HEK293 (cell line): Measurements from ENCODE around the gene SIRT4.

Source experiments
- CTCF ChIA-PET: fragments of 350-600 bp; formaldehyde crosslinking; extraction: SDS; loops from one replicate; lab custom pipeline; 2021; ENCODE audit warnings: antibody characterized with exemption; lab: Yijun Ruan, JAX
- POLR2A ChIA-PET: fragments of 300-600 bp; formaldehyde crosslinking; extraction: SDS; loops from one replicate; lab custom pipeline; 2020; ENCODE audit warnings: antibody characterized with exemption, inconsistent platforms; lab: Yijun Ruan, JAX
- H3K27ac ChIP-seq: fragments of 200-500 bp; sonication (Bioruptor generic); 2 replicates; pipeline ENCODE4 v1.5.1; 2014; ENCODE audit warnings: low read depth, low read length, control low read depth, inconsistent platforms; ENCODE audit errors: extremely low read depth
- H3K36me3 ChIP-seq, 2 experiments: fragments of 200-500 bp in 1 of 2; sonication (Bioruptor generic) in 1 of 2; 1 replicate in 1 of 2; 2 replicates in 1 of 2; pipeline ENCODE4 v1.5.1; 2014 to 2017; ENCODE audit warnings: inconsistent platforms in 2 of 2, low read length in 2 of 2; ENCODE audit not compliant: control insufficient read depth in 2 of 2, insufficient read depth in 1 of 2
- H3K4me1 ChIP-seq: fragments of 200-500 bp; sonication (Bioruptor generic); 2 replicates; pipeline ENCODE4 v1.5.1; 2014; ENCODE audit warnings: mild to moderate bottlenecking, low read length, inconsistent platforms; ENCODE audit not compliant: control insufficient read depth, insufficient read depth
- H3K4me3 ChIP-seq: 2 replicates; pipeline ENCODE4 v1.5.1; 2011; ENCODE audit warnings: low read depth, mild to moderate bottlenecking, control low read depth, low read length, moderate library complexity
- H3K9me3 ChIP-seq: fragments of 200-500 bp; sonication (Bioruptor generic); 2 replicates; pipeline ENCODE4 v1.5.1; 2014; ENCODE audit warnings: low read depth, low read length, inconsistent platforms; ENCODE audit not compliant: control insufficient read depth, insufficient read depth
- BCL11B ChIP-seq: fragments of 450-650 bp; formaldehyde crosslinking; IDR thresholded peaks from 2 replicates; pipeline ENCODE4 v1.5.1; 2016; ENCODE audit warnings: low read depth, missing biosample characterization, missing genetic modification characterization
- BCL6B ChIP-seq: fragments of 450-650 bp; formaldehyde crosslinking; IDR thresholded peaks from 2 replicates; pipeline ENCODE4 v1.5.1; 2017; ENCODE audit warnings: missing biosample characterization, missing genetic modification characterization
- EGR2 ChIP-seq: fragments of 450-650 bp; formaldehyde crosslinking; IDR thresholded peaks from 2 replicates; pipeline ENCODE4 v1.5.1; 2016; ENCODE audit warnings: low read depth, missing biosample characterization, missing genetic modification characterization
- GLIS1 ChIP-seq: fragments of 450-650 bp; formaldehyde crosslinking; IDR thresholded peaks from 2 replicates; pipeline ENCODE4 v1.5.1; 2016; ENCODE audit warnings: missing biosample characterization, missing genetic modification characterization
- HOXA7 ChIP-seq: sonication (generic); formaldehyde crosslinking; IDR thresholded peaks from 2 replicates; pipeline ENCODE4 v1.8.1; 2022; ENCODE audit warnings: missing genetic modification reagents, borderline replicate concordance
- HOXD13 ChIP-seq: sonication (generic); formaldehyde crosslinking; IDR thresholded peaks from 2 replicates; pipeline ENCODE4 v1.8.0; 2022; ENCODE audit warnings: missing genetic modification reagents, borderline replicate concordance
- KLF9 ChIP-seq: fragments of 450-650 bp; formaldehyde crosslinking; IDR thresholded peaks from 2 replicates; pipeline ENCODE4 v1.5.1; 2016; ENCODE audit warnings: missing biosample characterization, missing genetic modification characterization, low read depth
- ZBTB48 ChIP-seq: fragments of 450-650 bp; formaldehyde crosslinking; IDR thresholded peaks from 2 replicates; pipeline ENCODE4 v1.5.1; 2016; ENCODE audit warnings: missing biosample characterization, missing genetic modification characterization
- ZNF10 ChIP-seq: fragments of 450-650 bp; formaldehyde crosslinking; IDR thresholded peaks from 2 replicates; pipeline ENCODE4 v1.5.1; 2017; ENCODE audit warnings: missing biosample characterization, missing genetic modification characterization
- ZNF114 ChIP-seq: fragments of 450-650 bp; formaldehyde crosslinking; IDR thresholded peaks from 2 replicates; pipeline ENCODE4 v1.5.0; 2017; ENCODE audit warnings: missing biosample characterization, missing genetic modification characterization
- ZNF121 ChIP-seq: fragments of 450-650 bp; formaldehyde crosslinking; IDR thresholded peaks from 2 replicates; pipeline ENCODE4 v1.5.1; 2016; ENCODE audit warnings: missing biosample characterization, missing genetic modification characterization
- ZNF184 ChIP-seq: fragments of 450-650 bp; IDR thresholded peaks from 2 replicates; pipeline ENCODE4 v1.5.1; 2018; ENCODE audit warnings: missing biosample characterization, mild to moderate bottlenecking, missing genetic modification characterization
- ZNF23 ChIP-seq: fragments of 450-650 bp; formaldehyde crosslinking; IDR thresholded peaks from 2 replicates; pipeline ENCODE4 v1.5.1; 2016; ENCODE audit warnings: missing biosample characterization, missing genetic modification characterization, borderline replicate concordance
- ZNF513 ChIP-seq: fragments of 450-650 bp; IDR thresholded peaks from 2 replicates; pipeline ENCODE4 v1.5.1; 2018; ENCODE audit warnings: missing biosample characterization, missing genetic modification characterization
- ZNF549 ChIP-seq: fragments of 450-650 bp; IDR thresholded peaks from 2 replicates; pipeline ENCODE4 v1.5.1; 2018; ENCODE audit warnings: missing biosample characterization, missing genetic modification characterization, mild to moderate bottlenecking, inconsistent platforms, moderate library complexity
- ZNF701 ChIP-seq: fragments of 450-650 bp; formaldehyde crosslinking; IDR thresholded peaks from 2 replicates; pipeline ENCODE4 v1.5.1; 2016; ENCODE audit warnings: missing biosample characterization, missing genetic modification characterization
- ZSCAN16 ChIP-seq: fragments of 450-650 bp; formaldehyde crosslinking; IDR thresholded peaks from 2 replicates; pipeline ENCODE4 v1.5.1; 2016; ENCODE audit warnings: missing biosample characterization, missing genetic modification characterization
- TF ChIP-seq, protein P1 (sequence below): fragments of 450-650 bp; formaldehyde crosslinking; IDR thresholded peaks from 2 replicates; pipeline ENCODE4 v1.5.1; 2017; ENCODE audit warnings: missing biosample characterization, missing genetic modification characterization
- TF ChIP-seq, protein P2 (sequence below): fragments of 450-650 bp; formaldehyde crosslinking; IDR thresholded peaks from 2 replicates; pipeline ENCODE4 v1.5.1; 2016; ENCODE audit warnings: missing biosample characterization, missing genetic modification characterization, borderline replicate concordance
- TF ChIP-seq, protein P3 (sequence below): fragments of 450-650 bp; formaldehyde crosslinking; IDR thresholded peaks from 2 replicates; pipeline ENCODE4 v1.5.1; 2016; ENCODE audit warnings: missing biosample characterization, missing genetic modification characterization

Gene SIRT4

GRCh38 chr12:120314220-120314619 lies 12.1 kb downstream of the SIRT4 start:
- Histone ChIP-seq H3K9me3 (no peaks in the 10 kb centered on the region), H3K4me3 (no peak overlapping the region), H3K36me3 (no peaks in the 10 kb centered on the region), H3K27ac (no peak overlapping the region), H3K4me1 (0 out of 2 replicates have a peak, but pooled peaks cover 4% of the 10 kb centered on the region)
- no peak for TF ChIP-seq GLIS1 (tag by site-specific recombination)
- TF ChIP-seq ZBTB48, result no peak
- TF ChIP-seq BCL6B, result no peak
- TF ChIP-seq, protein P1, sequence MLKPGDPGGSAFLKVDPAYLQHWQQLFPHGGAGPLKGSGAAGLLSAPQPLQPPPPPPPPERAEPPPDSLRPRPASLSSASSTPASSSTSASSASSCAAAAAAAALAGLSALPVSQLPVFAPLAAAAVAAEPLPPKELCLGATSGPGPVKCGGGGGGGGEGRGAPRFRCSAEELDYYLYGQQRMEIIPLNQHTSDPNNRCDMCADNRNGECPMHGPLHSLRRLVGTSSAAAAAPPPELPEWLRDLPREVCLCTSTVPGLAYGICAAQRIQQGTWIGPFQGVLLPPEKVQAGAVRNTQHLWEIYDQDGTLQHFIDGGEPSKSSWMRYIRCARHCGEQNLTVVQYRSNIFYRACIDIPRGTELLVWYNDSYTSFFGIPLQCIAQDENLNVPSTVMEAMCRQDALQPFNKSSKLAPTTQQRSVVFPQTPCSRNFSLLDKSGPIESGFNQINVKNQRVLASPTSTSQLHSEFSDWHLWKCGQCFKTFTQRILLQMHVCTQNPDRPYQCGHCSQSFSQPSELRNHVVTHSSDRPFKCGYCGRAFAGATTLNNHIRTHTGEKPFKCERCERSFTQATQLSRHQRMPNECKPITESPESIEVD, result no peak
- no peak for TF ChIP-seq HOXD13
- no peak for TF ChIP-seq BCL11B (tag by site-specific recombination)
- no peak for TF ChIP-seq EGR2 (tag by site-specific recombination)
- no peak for TF ChIP-seq KLF9 (tag by site-specific recombination)
- TF ChIP-seq ZNF114 (tag by site-specific recombination), result no peak
- no peak for TF ChIP-seq ZNF549 (tag by site-specific recombination)
- no peak for TF ChIP-seq HOXA7 (CRISPR knock-in tag)
- no peak for TF ChIP-seq ZNF513 (tag by site-specific recombination)
- TF ChIP-seq ZNF121 (tag by site-specific recombination), result no peak
- TF ChIP-seq ZNF23 (tag by site-specific recombination), result no peak
- TF ChIP-seq ZNF10, result no peak
- no peak for TF ChIP-seq ZNF701 (tag by site-specific recombination)
- TF ChIP-seq, protein P2, sequence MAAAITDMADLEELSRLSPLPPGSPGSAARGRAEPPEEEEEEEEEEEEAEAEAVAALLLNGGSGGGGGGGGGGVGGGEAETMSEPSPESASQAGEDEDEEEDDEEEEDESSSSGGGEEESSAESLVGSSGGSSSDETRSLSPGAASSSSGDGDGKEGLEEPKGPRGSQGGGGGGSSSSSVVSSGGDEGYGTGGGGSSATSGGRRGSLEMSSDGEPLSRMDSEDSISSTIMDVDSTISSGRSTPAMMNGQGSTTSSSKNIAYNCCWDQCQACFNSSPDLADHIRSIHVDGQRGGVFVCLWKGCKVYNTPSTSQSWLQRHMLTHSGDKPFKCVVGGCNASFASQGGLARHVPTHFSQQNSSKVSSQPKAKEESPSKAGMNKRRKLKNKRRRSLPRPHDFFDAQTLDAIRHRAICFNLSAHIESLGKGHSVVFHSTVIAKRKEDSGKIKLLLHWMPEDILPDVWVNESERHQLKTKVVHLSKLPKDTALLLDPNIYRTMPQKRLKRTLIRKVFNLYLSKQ (tag by site-specific recombination), result no peak
- TF ChIP-seq ZNF184 (tag by site-specific recombination), result no peak
- TF ChIP-seq, protein P3, sequence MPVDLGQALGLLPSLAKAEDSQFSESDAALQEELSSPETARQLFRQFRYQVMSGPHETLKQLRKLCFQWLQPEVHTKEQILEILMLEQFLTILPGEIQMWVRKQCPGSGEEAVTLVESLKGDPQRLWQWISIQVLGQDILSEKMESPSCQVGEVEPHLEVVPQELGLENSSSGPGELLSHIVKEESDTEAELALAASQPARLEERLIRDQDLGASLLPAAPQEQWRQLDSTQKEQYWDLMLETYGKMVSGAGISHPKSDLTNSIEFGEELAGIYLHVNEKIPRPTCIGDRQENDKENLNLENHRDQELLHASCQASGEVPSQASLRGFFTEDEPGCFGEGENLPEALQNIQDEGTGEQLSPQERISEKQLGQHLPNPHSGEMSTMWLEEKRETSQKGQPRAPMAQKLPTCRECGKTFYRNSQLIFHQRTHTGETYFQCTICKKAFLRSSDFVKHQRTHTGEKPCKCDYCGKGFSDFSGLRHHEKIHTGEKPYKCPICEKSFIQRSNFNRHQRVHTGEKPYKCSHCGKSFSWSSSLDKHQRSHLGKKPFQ (tag by site-specific recombination), result no peak
- TF ChIP-seq ZSCAN16 (tag by site-specific recombination), result no peak
- CTCF ChIA-PET, result interaction anchor here (0.6 to 3.6 kb wide), 9 partner anchors 9 to 1036 kb away, joined by 3 to 23 read pairs (median 3); partner anchors contain the start of genes RNU4-2 and SIRT4
- POLR2A ChIA-PET, result interaction anchor here (0.6 to 1.9 kb wide), 2 partner anchors 23 to 183 kb away, joined by 5 to 8 read pairs; partner anchors contain the start of gene RNU4-2
